ENCODE data around the gene HIRA. TPM values are rescaled to one million over a fixed set of nuclear protein-coding genes. Genes with fewer than 3 reads are reported as not detected.
A peak's percentile ranks its signal among the peaks of the same experiment; 100 is the strongest.

The HIRA gene
- total RNA-seq, 2 experiments from 2014 or later, result 57.8 to 67.0 TPM

DNA sequence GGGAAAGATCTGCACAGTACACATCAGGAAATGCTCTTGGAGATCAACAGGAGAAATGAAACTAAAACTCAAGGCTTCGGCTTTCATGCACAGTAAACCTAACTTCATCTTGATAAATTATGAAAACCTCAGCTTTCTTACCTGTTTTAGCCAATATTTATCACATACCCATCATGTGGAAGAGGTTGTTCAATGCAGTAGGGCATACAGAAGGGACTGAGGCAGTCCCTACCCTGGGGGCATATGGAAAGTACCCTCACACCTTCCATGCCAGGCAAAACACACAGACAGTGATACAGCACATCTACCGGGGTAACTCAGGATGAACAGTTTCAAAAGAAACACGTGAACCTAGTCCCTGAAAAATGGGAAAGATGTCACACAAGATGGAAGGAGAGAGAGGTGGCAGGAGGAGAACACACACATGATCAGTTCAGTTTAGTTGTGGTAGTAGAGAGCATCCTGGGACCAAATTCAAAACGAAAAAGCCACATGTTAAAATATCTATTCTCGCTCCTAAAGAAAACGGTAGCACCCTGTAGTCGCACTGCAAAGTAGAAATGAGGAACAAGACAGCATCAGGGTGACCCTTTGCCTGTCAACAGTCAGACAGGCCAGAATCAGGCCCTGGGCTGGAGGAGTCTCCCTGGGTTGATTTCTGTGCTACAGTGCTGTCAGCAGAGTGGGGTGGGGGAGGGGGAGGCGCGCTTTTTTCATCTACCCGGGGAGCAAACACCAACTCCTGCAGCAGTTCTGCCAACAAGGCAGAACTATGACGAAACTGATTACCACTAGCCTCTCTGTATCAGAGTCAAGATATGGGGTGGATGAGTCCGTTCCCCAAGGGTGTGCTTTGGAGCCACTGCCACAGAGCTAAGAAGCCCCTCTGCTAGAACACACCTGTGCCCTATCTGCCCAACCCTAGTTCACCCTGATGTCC is 1.3 kb downstream of the HIRA start:
- no peaks in the 10 kb centered on the region for H3K9me3 Mint-ChIP-seq (ENCODE audit: low read depth)
- H3K27me3 Mint-ChIP-seq, result no peaks in the 10 kb centered on the region
- peaks cover 42% of the 10 kb centered on the region for H3K36me3 Mint-ChIP-seq
- peak; percentile 78 for DNase-seq
- peaks cover 58% of the 10 kb centered on the region for H3K4me1 Mint-ChIP-seq
- H3K4me3 Mint-ChIP-seq, result peak overlapping the region; percentile 86
- CTCF ChIA-PET, result interaction anchor here (0.7 to 1.7 kb wide), 4 partner anchors 9 to 286 kb away, joined by 3 to 6 read pairs (median 6); partner anchors contain the start of gene ESS2
- peak; percentile 20 for ATAC-seq
- peak overlapping the region; percentile 91 for H3K27ac Mint-ChIP-seq

DNA sequence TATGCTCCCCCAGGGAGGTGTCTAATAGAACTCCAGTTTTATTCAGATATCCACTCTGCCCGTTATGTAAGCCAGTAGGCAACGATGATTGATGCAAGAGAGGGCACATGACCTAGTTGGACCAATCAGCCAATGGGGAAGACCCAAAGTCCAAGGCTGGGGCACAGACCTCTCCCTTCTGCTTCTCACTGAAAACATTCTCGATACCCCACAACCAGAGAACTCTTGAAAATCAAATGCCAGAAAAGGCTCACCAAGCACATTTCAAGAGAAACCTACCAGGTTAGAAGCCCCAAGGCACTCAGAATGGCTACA is 7.4 kb downstream of the HIRA start:
- Mint-ChIP-seq H3K9me3 (ENCODE audit: low read depth) (no peaks in the 10 kb centered on the region), H3K4me3 (no peak overlapping the region), H3K27ac (no peak overlapping the region), H3K27me3 (no peaks in the 10 kb centered on the region), H3K36me3 (peaks cover 30% of the 10 kb centered on the region), H3K4me1 (peaks cover 86% of the 10 kb centered on the region)
- DNase-seq (no peak), ATAC-seq (no peak)
- CTCF ChIA-PET, result no interaction called here

DNA sequence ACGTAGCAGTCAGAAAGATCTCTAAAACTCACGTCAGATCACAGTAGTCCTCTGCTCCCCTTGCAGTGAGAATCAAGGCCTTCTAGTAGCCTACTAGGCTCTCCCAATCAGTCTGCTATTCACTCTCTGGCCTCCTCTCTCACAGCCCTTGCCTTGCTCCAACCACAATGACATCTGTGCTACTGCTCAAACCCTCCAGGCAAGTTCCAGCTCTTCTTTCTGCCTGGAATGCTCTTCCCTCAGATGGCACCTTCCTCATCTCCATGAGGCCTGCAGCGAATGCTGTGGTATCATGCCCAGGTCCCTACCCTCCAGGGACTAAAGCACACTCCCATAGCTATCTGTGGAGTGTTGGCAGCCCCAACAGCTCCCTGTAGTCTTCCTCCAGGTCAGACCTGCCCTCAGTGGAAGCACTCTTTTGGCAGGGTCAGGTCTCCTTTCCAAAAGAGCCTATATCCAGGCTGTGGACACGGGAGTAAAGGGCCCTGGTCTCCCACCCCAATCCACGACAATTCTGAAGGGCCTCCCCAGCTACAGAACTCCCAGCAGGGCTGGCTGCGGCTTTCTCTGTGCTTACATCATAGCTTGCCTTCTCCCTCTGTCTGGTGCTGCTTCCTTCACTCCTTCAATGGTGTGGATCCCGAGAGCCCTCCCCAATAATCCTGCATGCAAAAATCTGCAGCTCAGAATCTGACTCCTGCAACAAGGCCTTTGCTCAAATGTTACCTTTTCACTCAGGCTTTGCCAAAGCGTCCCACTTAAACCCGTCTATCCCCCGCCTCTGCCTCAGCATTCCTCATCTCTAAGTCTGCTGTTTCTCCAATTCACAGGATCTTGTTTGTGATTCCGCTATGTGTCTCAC is 8.9 kb downstream of the HIRA start:
- CTCF ChIA-PET, result interaction anchor here (0.7 kb wide), 1 partner anchor 55 kb away, joined by 3 read pairs; no protein-coding TSS in a partner anchor
- DNase-seq (no peak), ATAC-seq (no peak)
- Mint-ChIP-seq H3K36me3 (peaks cover 25% of the 10 kb centered on the region), H3K4me1 (peaks cover 85% of the 10 kb centered on the region), H3K9me3 (ENCODE audit: low read depth) (no peaks in the 10 kb centered on the region), H3K27me3 (no peaks in the 10 kb centered on the region), H3K27ac (peak overlapping the region; percentile 37), H3K4me3 (no peak overlapping the region)

DNA sequence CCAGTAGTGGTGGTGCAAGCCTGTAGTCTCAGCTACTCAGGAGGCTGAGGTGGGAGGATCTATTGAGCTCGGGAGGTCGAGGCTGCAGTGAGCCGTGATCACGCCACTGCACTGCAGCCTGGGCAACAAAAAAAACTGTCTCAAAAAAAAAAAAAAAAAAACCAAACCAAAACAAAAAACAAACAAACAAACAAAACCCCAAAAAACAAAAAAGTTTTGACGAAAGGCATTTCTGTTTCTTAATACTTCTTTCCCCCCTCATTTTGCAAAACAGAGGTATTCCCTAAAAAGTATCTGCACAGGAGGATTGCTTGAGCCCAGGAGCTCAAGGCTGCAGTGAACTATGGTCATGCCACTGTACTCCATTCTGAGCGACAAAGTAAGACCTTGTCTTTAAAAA is 11.2 kb downstream of the HIRA start:
- Mint-ChIP-seq H3K9me3 (ENCODE audit: low read depth) (no peaks in the 10 kb centered on the region), H3K4me1 (peaks cover 74% of the 10 kb centered on the region), H3K27me3 (no peaks in the 10 kb centered on the region), H3K4me3 (peak overlapping the region; percentile 41), H3K36me3 (peaks cover 22% of the 10 kb centered on the region), H3K27ac (peak overlapping the region; percentile 89)
- no peak for DNase-seq
- no peak for ATAC-seq
- CTCF ChIA-PET, result interaction anchor here (1.2 to 1.5 kb wide), 3 partner anchors 10 to 210 kb away, joined by 3 to 6 read pairs (median 3); no protein-coding TSS in a partner anchor

DNA sequence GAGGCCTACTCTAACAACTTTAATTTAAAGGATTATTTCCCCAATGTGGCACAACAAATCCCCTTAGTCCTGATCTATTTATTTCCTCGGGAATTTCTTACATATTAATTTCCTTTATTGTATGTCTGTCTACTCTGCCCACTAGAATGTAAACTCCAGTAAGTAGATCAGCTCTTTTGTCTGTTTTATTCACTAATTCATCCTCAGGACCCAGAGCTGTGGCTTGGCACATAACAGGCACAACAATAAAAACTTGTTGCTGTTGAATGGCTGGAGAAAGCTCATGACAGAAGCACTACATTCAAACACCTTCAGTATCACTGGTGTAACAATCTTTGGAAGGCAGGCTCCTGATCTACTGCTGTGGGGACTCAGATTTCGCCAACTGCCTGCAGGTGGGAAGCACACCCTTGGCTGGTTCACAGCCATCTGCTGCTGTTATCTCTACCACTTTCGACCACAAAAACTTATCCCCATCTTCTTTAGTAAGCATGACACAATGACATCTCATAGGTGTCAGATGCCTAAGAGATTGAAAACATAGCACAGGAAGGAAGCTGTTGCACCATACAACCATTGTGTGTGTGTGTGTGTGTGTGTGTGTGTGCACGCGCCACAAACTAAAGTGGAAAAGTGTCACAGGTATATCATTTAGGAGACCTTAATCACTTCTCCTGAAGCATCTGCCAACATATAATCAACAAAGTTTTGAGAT is 11.9 kb downstream of the HIRA start:
- Mint-ChIP-seq H3K4me1 (peaks cover 67% of the 10 kb centered on the region), H3K27me3 (no peaks in the 10 kb centered on the region), H3K27ac (peak overlapping the region; percentile 89), H3K9me3 (ENCODE audit: low read depth) (no peaks in the 10 kb centered on the region), H3K36me3 (peaks cover 22% of the 10 kb centered on the region), H3K4me3 (peak overlapping the region; percentile 41)
- ATAC-seq (peak; percentile 91), DNase-seq (peak; percentile 66)
- CTCF ChIA-PET, result interaction anchor here (1.2 to 1.5 kb wide), 2 partner anchors 11 to 210 kb away, joined by 3 to 6 read pairs; no protein-coding TSS in a partner anchor

DNA sequence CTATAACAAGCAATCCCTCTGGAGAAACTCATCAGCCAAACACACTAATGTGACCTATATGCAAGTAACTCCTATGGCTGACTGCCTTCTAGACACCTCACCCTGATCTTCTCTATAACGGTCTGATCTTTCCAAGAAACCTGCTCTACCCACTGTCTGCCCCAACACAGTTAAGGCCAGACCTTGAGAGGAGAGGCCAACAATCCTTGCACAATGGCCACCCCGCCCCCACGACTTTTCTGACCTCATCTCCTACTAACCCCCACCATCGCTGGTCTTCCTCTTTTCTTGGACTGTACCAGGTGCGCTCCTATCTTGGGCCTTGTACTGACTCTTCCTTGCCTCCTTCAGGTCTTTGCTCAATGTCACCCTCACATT is 12.5 kb downstream of the HIRA start:
- no peaks in the 10 kb centered on the region for H3K27me3 Mint-ChIP-seq
- CTCF ChIA-PET, result no interaction called here
- H3K4me3 Mint-ChIP-seq, result peak overlapping the region; percentile 37
- H3K27ac Mint-ChIP-seq, result peak overlapping the region; percentile 89
- H3K36me3 Mint-ChIP-seq, result peaks cover 21% of the 10 kb centered on the region
- no peaks in the 10 kb centered on the region for H3K9me3 Mint-ChIP-seq (ENCODE audit: low read depth)
- ATAC-seq (no peak), DNase-seq (no peak)
- H3K4me1 Mint-ChIP-seq, result peaks cover 64% of the 10 kb centered on the region

DNA sequence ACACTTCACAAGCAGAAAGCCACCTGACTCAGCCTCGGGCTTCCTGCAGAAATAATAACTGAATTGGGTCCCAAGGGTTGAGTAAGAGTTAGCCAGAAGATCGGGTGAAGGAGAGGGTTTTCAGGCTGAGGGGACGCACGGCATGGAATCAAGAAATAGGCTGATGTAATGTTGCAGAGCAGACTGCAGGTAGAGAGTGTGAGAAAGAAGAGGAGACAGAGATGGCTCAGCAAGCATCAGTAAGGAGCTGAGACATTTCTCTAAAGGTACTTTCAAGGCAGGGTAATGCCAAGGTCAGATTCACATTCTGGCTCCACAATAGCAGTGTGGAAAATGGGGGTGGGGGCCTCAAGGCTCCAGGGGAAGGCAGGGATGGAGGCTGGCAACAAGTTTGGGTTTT is 18.6 kb downstream of the HIRA start:
- Mint-ChIP-seq H3K4me3 (no peak overlapping the region), H3K27me3 (no peaks in the 10 kb centered on the region), H3K4me1 (peaks cover 20% of the 10 kb centered on the region), H3K27ac (no peak overlapping the region), H3K9me3 (ENCODE audit: low read depth) (no peaks in the 10 kb centered on the region), H3K36me3 (peaks cover 31% of the 10 kb centered on the region)
- DNase-seq (no peak), ATAC-seq (no peak)
- CTCF ChIA-PET, result interaction anchor here (2.1 kb wide), 1 partner anchor 15 kb away, joined by 6 read pairs; no protein-coding TSS in a partner anchor

DNA sequence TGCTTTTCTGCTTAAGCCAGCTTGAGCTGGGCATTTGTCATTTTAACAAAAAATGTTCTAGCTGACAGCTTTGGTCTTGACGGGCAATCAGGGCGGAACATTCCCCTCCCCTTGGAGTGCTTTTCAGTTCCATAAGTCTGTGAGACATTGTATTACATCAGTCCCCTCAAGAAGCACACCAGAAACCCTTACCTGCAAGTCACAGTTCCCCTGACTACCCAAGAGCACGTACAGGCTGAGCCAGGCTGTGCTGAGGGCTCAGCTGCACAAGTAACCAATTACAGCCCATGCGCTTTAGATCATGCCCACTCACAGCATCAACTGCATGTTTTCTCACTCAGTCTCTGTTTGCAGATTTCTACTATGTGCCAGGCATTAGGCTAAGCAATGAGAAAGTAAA is 19.1 kb downstream of the HIRA start:
- H3K27me3 Mint-ChIP-seq, result no peaks in the 10 kb centered on the region
- no peak overlapping the region for H3K4me3 Mint-ChIP-seq
- no peak overlapping the region for H3K27ac Mint-ChIP-seq
- ATAC-seq, result no peak
- H3K4me1 Mint-ChIP-seq, result peaks cover 18% of the 10 kb centered on the region
- DNase-seq, result no peak
- peaks cover 28% of the 10 kb centered on the region for H3K36me3 Mint-ChIP-seq
- CTCF ChIA-PET, result interaction anchor here (2.1 kb wide), 1 partner anchor 15 kb away, joined by 6 read pairs; no protein-coding TSS in a partner anchor
- H3K9me3 Mint-ChIP-seq (ENCODE audit: low read depth), result no peaks in the 10 kb centered on the region

DNA sequence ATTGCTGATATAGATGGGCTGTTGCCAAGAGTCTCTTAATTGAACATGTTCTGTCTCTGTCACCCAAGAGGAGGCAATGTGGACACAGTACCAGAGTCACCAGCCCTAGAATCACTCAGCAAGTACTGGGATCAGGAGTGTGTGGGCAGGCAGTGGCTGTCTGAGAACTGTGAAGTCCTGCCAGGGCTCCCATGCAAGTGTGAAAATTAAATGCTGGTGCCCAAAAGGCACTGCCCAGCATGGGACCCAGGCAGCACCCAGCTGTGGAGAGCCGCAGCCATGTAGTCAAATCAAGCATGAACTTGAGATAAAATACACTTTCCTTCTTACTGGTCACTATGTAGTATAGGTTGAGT is 19.9 kb downstream of the HIRA start:
- ATAC-seq (no peak), DNase-seq (no peak)
- Mint-ChIP-seq H3K36me3 (peaks cover 31% of the 10 kb centered on the region), H3K9me3 (ENCODE audit: low read depth) (no peaks in the 10 kb centered on the region), H3K27me3 (no peaks in the 10 kb centered on the region), H3K4me1 (peaks cover 15% of the 10 kb centered on the region), H3K27ac (peak overlapping the region; percentile 56), H3K4me3 (no peak overlapping the region)
- CTCF ChIA-PET, result no interaction called here

DNA sequence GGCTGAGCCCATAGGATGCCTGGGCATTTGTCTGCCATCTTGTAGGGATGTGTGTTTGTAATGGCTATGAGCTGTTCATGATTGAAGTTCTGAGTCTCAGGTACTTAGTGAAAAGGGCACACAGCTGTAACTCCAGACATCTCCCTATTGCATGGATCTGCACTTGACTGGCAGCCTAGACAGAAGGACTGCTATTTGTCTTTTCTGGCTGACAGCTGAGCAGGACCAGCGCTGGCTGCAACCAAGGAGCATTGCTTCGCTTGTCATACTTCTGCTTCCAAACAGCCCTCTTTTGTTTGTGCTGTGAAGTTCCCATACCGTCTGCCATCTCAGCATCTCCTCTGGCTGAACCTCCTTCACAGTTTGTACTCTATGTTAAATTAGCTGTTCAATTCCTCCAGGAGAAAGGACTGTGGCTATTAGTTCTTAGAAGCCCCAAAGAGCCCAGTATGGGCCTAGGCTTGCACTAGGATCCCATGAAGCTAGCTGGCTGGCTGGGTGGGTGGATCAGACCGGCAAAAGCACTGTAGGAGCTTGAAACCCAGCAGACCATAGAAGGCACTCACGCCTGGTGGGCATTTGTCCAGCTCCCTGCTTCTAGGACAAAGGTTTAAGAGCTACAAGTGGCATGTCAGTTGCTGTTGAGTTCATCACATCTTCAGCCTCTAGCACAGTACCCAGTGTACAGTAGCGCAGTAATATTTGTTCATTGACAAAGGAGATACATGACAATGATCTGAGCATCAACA is 20.4 kb downstream of the HIRA start:
- H3K27me3 Mint-ChIP-seq, result no peaks in the 10 kb centered on the region
- no peaks in the 10 kb centered on the region for H3K9me3 Mint-ChIP-seq (ENCODE audit: low read depth)
- ATAC-seq, result no peak
- CTCF ChIA-PET, result no interaction called here
- H3K4me1 Mint-ChIP-seq, result peaks cover 15% of the 10 kb centered on the region
- H3K36me3 Mint-ChIP-seq, result peaks cover 32% of the 10 kb centered on the region
- H3K4me3 Mint-ChIP-seq, result no peak overlapping the region
- DNase-seq, result no peak
- no peak overlapping the region for H3K27ac Mint-ChIP-seq

DNA sequence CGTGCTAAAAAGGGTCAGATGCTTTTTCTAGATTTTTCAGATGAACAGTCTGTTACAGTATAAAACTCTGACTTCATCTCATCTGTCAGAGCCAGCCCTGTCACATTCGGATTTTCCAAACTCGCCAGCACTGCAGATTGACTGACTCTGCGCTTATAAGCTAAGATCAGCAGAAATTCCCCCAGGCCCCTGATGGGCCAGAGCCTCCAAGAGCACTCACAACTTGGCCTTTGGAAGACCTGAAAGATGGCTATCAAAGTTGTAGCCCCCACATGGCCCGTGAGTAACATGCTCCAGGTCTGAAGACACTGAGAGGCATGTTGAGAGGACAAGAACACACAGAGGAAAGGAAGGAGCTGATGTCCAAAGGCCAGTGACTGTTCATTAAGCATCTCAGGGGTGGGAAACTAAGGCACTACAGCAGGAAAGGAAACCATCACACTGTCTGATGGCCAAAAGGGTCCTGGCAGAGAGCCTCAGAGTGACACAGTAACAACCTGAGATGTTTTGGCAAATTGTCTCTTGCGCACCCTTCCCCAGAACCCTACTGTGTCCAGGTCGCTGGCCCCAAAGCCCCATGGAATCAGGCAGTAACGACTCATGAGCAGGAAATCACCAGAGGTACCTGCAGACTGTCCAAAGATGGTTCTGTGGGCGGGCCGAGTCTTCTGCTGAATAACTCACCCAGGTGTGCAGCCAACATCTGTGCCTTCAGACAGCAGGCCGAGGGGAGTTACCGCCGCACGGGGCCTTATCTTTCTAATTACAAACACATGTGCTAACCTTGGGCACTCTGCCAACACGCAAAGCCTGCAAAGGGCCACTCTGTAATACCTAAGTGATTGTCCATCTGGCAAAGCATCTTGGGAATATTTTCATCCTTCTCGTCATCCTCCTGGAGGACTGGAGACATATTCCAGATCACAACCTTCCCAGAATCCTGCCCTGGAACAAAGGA is 23.6 kb downstream of the HIRA start:
- CTCF ChIA-PET, result no interaction called here
- Mint-ChIP-seq H3K36me3 (peaks cover 43% of the 10 kb centered on the region), H3K4me1 (peaks cover 5% of the 10 kb centered on the region), H3K9me3 (ENCODE audit: low read depth) (no peaks in the 10 kb centered on the region), H3K27me3 (no peaks in the 10 kb centered on the region), H3K4me3 (no peak overlapping the region), H3K27ac (no peak overlapping the region)
- no peak for DNase-seq
- ATAC-seq, result no peak

DNA sequence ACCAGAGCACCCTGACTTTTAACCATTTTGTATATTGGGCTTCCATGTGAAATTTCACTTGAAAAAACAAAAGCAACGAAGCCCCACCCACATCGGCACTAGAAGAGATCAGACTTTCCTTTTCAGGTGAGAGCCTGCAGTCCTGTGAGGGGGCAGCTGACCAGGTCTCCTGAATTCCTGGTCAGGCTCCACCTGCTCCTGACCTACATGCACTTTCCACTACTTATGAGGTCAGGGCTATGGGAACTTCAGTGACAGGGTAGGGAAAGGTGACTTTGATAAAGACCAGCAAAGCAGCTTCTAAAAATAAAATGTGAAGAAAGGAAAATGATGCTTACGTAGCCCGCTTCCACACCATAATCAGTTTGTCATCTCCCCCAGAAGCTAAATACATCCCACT is 24.7 kb downstream of the HIRA start:
- ATAC-seq (no peak), DNase-seq (no peak)
- no peak overlapping the region for H3K27ac Mint-ChIP-seq
- no peaks in the 10 kb centered on the region for H3K9me3 Mint-ChIP-seq (ENCODE audit: low read depth)
- H3K4me3 Mint-ChIP-seq, result no peak overlapping the region
- H3K36me3 Mint-ChIP-seq, result peaks cover 43% of the 10 kb centered on the region
- no peaks in the 10 kb centered on the region for H3K4me1 Mint-ChIP-seq
- H3K27me3 Mint-ChIP-seq, result no peaks in the 10 kb centered on the region
- CTCF ChIA-PET, result no interaction called here

Measured in activated CD8-positive, alpha-beta memory T cell treated with anti-CD3 and anti-CD28 coated beads, Interleukin-2, amount 10 ng/mL, durations not matched to agents 7 days and 5 days (primary cell).